ENCODE results near the gene CCDC14. TPM values are rescaled to one million over a fixed set of nuclear protein-coding genes. Genes with fewer than 3 reads are reported as not detected.

CCDC14 gene
- total and polyA plus RNA-seq, 2 of the 4 experiments (the other 2 are of a cell fraction): 82.1 to 109 TPM

- no peak overlapping the region for H2AFZ ChIP-seq (replicated peaks; ENCODE audit: low read length, poor library complexity)
- ChIA-PET POLR2A (ENCODE audit: unreplicated experiment) (no interaction called here), CTCF (interaction anchor here (0.6 to 0.7 kb wide), 3 partner anchors 32 to 697 kb away, joined by 3 to 7 read pairs (median 4); no protein-coding TSS in a partner anchor)
- H3K9me1 ChIP-seq (ENCODE audit: insufficient read depth, low read length): peaks cover 38% of the 10 kb centered on the region
- peak overlapping the region; percentile 80 for H3K4ac ChIP-seq (ENCODE audit: low read depth, low read length)
- H3K27ac ChIP-seq (ENCODE audit: insufficient read depth, low read length): peak overlapping the region; percentile 30
- in situ Hi-C loops (cut with MboI; ENCODE audit: low sequenced_read_pairs): no loop called here
- intact Hi-C loops (cut with micrococcal nuclease): loop anchor here (5.0 kb wide), 3 partner anchors 99 to 154 kb away; no protein-coding TSS in a partner anchor
- TF ChIP-seq BHLHE40 (IDR thresholded peaks at IDR 0.05; ENCODE audit: low read depth, low read length) (no peak), MAZ (IDR thresholded peaks at IDR 0.05; ENCODE audit: borderline replicate concordance, low read depth, low read length) (no peak), NFE2L2 (IDR thresholded peaks at IDR 0.05; ENCODE audit: low read depth, low read length) (no peak), CHD1 (IDR thresholded peaks at IDR 0.05; ENCODE audit: low read depth, low read length) (no peak), SMC3 (IDR thresholded peaks at IDR 0.05; ENCODE audit: low read depth, low read length) (no peak), MXI1 (IDR thresholded peaks at IDR 0.05; ENCODE audit: borderline replicate concordance, low read depth, low read length) (no peak), CEBPB (IDR thresholded peaks at IDR 0.05; ENCODE audit: low read depth, low read length) (no peak), RCOR1 (IDR thresholded peaks at IDR 0.05; ENCODE audit: insufficient replicate concordance, low read length) (no peak), RFX5 (IDR thresholded peaks at IDR 0.05; ENCODE audit: low read depth, low read length) (no peak), FOS (IDR thresholded peaks at IDR 0.05; ENCODE audit: low read depth, low read length) (no peak), MAFK (IDR thresholded peaks at IDR 0.05; ENCODE audit: low read depth, low read length) (no peak)
- TF ChIP-seq, protein P1, sequence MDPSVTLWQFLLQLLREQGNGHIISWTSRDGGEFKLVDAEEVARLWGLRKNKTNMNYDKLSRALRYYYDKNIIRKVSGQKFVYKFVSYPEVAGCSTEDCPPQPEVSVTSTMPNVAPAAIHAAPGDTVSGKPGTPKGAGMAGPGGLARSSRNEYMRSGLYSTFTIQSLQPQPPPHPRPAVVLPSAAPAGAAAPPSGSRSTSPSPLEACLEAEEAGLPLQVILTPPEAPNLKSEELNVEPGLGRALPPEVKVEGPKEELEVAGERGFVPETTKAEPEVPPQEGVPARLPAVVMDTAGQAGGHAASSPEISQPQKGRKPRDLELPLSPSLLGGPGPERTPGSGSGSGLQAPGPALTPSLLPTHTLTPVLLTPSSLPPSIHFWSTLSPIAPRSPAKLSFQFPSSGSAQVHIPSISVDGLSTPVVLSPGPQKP (IDR thresholded peaks at IDR 0.05; ENCODE audit: borderline replicate concordance, low read depth, low read length): no peak
- dilution Hi-C loops (cut with HindIII; ENCODE audit: low sequenced_read_pairs, unreplicated experiment): no loop called here
- H3K56ac ChIP-seq (ENCODE audit: extremely low read depth, insufficient read depth, low read length): peak overlapping the region; percentile 29; the same call in 1 of the 2 replicates
- H2BK20ac ChIP-seq (ENCODE audit: low read depth, low read length): peak overlapping the region; percentile 45; the same call in 1 of the 2 replicates
- peak overlapping the region; percentile 45 for H4K91ac ChIP-seq (ENCODE audit: insufficient read depth, low read depth, low read length)
- peak overlapping the region; percentile 33; the same call in 1 of the 3 replicates for H2BK15ac ChIP-seq (ENCODE audit: low read depth, low read length)
- peak overlapping the region; percentile 49 for H2AK5ac ChIP-seq (ENCODE audit: low read depth, low read length)
- DNase-seq: no peak
- peak overlapping the region; percentile 61 for H4K5ac ChIP-seq (ENCODE audit: low read depth, low read length)
- peak overlapping the region; percentile 52 for H2BK5ac ChIP-seq (ENCODE audit: low read depth, low read length, poor library complexity, severe bottlenecking)
- peaks cover 25% of the 10 kb centered on the region for H3K4me1 ChIP-seq (ENCODE audit: control insufficient read depth, insufficient read depth, low read length)
- H3K27me3 ChIP-seq (ENCODE audit: control insufficient read depth, insufficient read depth, low read length): no peaks in the 10 kb centered on the region
- peaks cover 51 to 71% of the 10 kb centered on the region in 2 experiments for H3K79me1 ChIP-seq (ENCODE audit: low read depth in 1 of 2, low read length in 2 of 2)
- H3K14ac ChIP-seq (replicated peaks; ENCODE audit: low read depth, low read length): peak overlapping the region; percentile 97
- peak overlapping the region; percentile 0 to 81; a peak in 3 of 4 replicates for H4K8ac ChIP-seq (ENCODE audit: low read depth in 2 of 2, low read length in 2 of 2)
- peak overlapping the region; percentile 19 for H3K18ac ChIP-seq (ENCODE audit: low read depth, low read length)
- peak overlapping the region; percentile 90 for H3K9ac ChIP-seq (ENCODE audit: low read depth, low read length)
- H3K23ac ChIP-seq (ENCODE audit: low read depth, low read length): peak overlapping the region; percentile 53
- no peaks in the 10 kb centered on the region for H3K9me3 ChIP-seq (ENCODE audit: control insufficient read depth, insufficient read depth, low read length)
- H2AK9ac ChIP-seq (replicated peaks; ENCODE audit: low read depth, low read length, poor library complexity): peak overlapping the region; percentile 59
- H4K20me1 ChIP-seq (ENCODE audit: insufficient read depth, low read length): peaks cover 39% of the 10 kb centered on the region
- peak overlapping the region; percentile 38; the same call in 1 of the 2 replicates for H3K4me3 ChIP-seq (ENCODE audit: insufficient read depth, low read depth, low read length)
- peaks cover 32% of the 10 kb centered on the region for H3K36me3 ChIP-seq (ENCODE audit: control insufficient read depth, insufficient read depth, low read length)
- H2BK120ac ChIP-seq (ENCODE audit: low read depth, low read length): peak overlapping the region; percentile 54; the same call in 1 of the 2 replicates
- no peak for ATAC-seq (ENCODE audit: low read depth)
- peak overlapping the region; percentile 86 for H3K4me2 ChIP-seq (ENCODE audit: low read depth, low read length)
- no TSS peak for BruUV-seq (replicated peaks)
- no CpG with 5 or more reads among the region's 2 CpGs for WGBS, 2 experiments (ENCODE audit: extremely low coverage in 2 of 2, insufficient read length in 1 of 2)
These were observed 79.3 kb downstream of the CCDC14 start for GRCh38 chr3:123881771-123882170.
